ENCODE data around the gene HEATR5B. TPM values are rescaled to one million over a fixed set of nuclear protein-coding genes. Genes with fewer than 3 reads are reported as not detected.

HEATR5B gene
- total and polyA plus RNA-seq, 10 of the 15 experiments (the other 5 are each of a cell fraction or from before 2014, with no cell fraction given): 4.1 to 34.7 (median 17.7) TPM

DNA sequence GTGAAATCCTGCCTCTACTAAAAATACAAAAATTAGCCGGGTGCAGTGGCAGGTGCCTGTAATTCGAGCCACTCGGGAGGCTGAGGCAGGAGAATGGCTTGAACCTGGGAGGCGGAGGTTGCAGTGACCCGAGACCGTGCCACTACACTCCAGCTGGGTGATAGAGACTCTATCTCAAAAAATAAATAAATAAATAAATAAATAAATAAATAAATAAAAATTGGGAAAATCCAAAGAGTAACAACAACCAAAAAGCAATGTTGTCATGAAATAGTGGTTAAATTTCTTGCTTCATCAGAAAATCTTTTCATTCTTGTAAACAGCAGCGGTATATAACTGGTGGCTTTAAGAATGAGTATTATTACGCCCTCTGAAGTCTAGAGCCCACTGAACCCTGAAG is 54.4 kb downstream of the HEATR5B start (continued):
- TF ChIP-seq, protein P1, sequence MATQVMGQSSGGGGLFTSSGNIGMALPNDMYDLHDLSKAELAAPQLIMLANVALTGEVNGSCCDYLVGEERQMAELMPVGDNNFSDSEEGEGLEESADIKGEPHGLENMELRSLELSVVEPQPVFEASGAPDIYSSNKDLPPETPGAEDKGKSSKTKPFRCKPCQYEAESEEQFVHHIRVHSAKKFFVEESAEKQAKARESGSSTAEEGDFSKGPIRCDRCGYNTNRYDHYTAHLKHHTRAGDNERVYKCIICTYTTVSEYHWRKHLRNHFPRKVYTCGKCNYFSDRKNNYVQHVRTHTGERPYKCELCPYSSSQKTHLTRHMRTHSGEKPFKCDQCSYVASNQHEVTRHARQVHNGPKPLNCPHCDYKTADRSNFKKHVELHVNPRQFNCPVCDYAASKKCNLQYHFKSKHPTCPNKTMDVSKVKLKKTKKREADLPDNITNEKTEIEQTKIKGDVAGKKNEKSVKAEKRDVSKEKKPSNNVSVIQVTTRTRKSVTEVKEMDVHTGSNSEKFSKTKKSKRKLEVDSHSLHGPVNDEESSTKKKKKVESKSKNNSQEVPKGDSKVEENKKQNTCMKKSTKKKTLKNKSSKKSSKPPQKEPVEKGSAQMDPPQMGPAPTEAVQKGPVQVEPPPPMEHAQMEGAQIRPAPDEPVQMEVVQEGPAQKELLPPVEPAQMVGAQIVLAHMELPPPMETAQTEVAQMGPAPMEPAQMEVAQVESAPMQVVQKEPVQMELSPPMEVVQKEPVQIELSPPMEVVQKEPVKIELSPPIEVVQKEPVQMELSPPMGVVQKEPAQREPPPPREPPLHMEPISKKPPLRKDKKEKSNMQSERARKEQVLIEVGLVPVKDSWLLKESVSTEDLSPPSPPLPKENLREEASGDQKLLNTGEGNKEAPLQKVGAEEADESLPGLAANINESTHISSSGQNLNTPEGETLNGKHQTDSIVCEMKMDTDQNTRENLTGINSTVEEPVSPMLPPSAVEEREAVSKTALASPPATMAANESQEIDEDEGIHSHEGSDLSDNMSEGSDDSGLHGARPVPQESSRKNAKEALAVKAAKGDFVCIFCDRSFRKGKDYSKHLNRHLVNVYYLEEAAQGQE (IDR thresholded peaks at IDR 0.05; ENCODE audit: low read depth, low read length): no peak
- TF ChIP-seq, protein P2, sequence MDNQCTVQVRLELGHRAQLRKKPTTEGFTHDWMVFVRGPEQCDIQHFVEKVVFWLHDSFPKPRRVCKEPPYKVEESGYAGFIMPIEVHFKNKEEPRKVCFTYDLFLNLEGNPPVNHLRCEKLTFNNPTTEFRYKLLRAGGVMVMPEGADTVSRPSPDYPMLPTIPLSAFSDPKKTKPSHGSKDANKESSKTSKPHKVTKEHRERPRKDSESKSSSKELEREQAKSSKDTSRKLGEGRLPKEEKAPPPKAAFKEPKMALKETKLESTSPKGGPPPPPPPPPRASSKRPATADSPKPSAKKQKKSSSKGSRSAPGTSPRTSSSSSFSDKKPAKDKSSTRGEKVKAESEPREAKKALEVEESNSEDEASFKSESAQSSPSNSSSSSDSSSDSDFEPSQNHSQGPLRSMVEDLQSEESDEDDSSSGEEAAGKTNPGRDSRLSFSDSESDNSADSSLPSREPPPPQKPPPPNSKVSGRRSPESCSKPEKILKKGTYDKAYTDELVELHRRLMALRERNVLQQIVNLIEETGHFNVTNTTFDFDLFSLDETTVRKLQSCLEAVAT (IDR thresholded peaks at IDR 0.05): no peak
- TF ChIP-seq ESRRA (IDR thresholded peaks at IDR 0.05; ENCODE audit: low read length): no peak
- TF ChIP-seq CBFB (IDR thresholded peaks at IDR 0.05; ENCODE audit: low read depth): no peak
- TF ChIP-seq CHD1 (IDR thresholded peaks at IDR 0.05; ENCODE audit: low read depth, low read length): no peak
- TF ChIP-seq, protein P3, sequence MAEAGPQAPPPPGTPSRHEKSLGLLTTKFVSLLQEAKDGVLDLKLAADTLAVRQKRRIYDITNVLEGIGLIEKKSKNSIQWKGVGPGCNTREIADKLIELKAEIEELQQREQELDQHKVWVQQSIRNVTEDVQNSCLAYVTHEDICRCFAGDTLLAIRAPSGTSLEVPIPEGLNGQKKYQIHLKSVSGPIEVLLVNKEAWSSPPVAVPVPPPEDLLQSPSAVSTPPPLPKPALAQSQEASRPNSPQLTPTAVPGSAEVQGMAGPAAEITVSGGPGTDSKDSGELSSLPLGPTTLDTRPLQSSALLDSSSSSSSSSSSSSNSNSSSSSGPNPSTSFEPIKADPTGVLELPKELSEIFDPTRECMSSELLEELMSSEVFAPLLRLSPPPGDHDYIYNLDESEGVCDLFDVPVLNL (IDR thresholded peaks at IDR 0.05; ENCODE audit: low read depth, low read length): no peak
- no peak for TF ChIP-seq HDAC2 (IDR thresholded peaks at IDR 0.05)
- TF ChIP-seq, protein P4, sequence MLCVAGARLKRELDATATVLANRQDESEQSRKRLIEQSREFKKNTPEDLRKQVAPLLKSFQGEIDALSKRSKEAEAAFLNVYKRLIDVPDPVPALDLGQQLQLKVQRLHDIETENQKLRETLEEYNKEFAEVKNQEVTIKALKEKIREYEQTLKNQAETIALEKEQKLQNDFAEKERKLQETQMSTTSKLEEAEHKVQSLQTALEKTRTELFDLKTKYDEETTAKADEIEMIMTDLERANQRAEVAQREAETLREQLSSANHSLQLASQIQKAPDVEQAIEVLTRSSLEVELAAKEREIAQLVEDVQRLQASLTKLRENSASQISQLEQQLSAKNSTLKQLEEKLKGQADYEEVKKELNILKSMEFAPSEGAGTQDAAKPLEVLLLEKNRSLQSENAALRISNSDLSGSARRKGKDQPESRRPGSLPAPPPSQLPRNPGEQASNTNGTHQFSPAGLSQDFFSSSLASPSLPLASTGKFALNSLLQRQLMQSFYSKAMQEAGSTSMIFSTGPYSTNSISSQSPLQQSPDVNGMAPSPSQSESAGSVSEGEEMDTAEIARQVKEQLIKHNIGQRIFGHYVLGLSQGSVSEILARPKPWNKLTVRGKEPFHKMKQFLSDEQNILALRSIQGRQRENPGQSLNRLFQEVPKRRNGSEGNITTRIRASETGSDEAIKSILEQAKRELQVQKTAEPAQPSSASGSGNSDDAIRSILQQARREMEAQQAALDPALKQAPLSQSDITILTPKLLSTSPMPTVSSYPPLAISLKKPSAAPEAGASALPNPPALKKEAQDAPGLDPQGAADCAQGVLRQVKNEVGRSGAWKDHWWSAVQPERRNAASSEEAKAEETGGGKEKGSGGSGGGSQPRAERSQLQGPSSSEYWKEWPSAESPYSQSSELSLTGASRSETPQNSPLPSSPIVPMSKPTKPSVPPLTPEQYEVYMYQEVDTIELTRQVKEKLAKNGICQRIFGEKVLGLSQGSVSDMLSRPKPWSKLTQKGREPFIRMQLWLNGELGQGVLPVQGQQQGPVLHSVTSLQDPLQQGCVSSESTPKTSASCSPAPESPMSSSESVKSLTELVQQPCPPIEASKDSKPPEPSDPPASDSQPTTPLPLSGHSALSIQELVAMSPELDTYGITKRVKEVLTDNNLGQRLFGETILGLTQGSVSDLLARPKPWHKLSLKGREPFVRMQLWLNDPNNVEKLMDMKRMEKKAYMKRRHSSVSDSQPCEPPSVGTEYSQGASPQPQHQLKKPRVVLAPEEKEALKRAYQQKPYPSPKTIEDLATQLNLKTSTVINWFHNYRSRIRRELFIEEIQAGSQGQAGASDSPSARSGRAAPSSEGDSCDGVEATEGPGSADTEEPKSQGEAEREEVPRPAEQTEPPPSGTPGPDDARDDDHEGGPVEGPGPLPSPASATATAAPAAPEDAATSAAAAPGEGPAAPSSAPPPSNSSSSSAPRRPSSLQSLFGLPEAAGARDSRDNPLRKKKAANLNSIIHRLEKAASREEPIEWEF (IDR thresholded peaks at IDR 0.05; ENCODE audit: insufficient replicate concordance, low read depth, low read length): no peak
- TF ChIP-seq, protein P5, sequence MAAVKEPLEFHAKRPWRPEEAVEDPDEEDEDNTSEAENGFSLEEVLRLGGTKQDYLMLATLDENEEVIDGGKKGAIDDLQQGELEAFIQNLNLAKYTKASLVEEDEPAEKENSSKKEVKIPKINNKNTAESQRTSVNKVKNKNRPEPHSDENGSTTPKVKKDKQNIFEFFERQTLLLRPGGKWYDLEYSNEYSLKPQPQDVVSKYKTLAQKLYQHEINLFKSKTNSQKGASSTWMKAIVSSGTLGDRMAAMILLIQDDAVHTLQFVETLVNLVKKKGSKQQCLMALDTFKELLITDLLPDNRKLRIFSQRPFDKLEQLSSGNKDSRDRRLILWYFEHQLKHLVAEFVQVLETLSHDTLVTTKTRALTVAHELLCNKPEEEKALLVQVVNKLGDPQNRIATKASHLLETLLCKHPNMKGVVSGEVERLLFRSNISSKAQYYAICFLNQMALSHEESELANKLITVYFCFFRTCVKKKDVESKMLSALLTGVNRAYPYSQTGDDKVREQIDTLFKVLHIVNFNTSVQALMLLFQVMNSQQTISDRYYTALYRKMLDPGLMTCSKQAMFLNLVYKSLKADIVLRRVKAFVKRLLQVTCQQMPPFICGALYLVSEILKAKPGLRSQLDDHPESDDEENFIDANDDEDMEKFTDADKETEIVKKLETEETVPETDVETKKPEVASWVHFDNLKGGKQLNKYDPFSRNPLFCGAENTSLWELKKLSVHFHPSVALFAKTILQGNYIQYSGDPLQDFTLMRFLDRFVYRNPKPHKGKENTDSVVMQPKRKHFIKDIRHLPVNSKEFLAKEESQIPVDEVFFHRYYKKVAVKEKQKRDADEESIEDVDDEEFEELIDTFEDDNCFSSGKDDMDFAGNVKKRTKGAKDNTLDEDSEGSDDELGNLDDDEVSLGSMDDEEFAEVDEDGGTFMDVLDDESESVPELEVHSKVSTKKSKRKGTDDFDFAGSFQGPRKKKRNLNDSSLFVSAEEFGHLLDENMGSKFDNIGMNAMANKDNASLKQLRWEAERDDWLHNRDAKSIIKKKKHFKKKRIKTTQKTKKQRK (IDR thresholded peaks at IDR 0.05; ENCODE audit: low read depth, low read length): no peak
- no peak for TF ChIP-seq PAX8 (IDR thresholded peaks at IDR 0.05)
- TF ChIP-seq FOS (IDR thresholded peaks at IDR 0.05; ENCODE audit: borderline replicate concordance, extremely low read depth, insufficient read length): no peak
- no peak for TF ChIP-seq MEF2A (IDR thresholded peaks at IDR 0.05; ENCODE audit: insufficient read depth, low read depth, low read length)

All from GM12878 (cell line).